ENCODE data around the gene SPINK8.

DNA sequence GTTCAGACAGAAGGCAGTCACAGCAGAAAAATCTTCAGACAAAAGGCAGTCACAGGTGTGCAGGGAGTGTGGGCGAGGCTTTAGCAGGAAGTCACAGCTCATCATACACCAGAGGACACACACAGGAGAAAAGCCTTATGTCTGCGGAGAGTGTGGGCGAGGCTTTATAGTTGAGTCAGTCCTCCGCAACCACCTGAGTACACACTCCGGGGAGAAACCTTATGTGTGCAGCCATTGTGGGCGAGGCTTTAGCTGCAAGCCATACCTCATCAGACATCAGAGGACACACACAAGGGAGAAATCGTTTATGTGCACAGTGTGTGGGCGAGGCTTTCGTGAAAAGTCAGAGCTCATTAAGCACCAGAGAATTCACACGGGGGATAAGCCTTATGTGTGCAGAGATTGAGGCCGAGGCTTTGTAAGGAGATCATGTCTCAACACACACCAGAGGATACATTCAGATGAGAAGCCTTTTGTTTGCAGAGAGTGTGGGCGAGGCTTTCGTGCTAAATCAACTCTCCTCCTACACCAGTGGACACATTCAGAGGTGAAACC, 65.0 kb downstream of the SPINK8 start:
- TF ChIP-seq POLR2A (IDR thresholded peaks at IDR 0.05): no peak
- TF ChIP-seq, protein P1, sequence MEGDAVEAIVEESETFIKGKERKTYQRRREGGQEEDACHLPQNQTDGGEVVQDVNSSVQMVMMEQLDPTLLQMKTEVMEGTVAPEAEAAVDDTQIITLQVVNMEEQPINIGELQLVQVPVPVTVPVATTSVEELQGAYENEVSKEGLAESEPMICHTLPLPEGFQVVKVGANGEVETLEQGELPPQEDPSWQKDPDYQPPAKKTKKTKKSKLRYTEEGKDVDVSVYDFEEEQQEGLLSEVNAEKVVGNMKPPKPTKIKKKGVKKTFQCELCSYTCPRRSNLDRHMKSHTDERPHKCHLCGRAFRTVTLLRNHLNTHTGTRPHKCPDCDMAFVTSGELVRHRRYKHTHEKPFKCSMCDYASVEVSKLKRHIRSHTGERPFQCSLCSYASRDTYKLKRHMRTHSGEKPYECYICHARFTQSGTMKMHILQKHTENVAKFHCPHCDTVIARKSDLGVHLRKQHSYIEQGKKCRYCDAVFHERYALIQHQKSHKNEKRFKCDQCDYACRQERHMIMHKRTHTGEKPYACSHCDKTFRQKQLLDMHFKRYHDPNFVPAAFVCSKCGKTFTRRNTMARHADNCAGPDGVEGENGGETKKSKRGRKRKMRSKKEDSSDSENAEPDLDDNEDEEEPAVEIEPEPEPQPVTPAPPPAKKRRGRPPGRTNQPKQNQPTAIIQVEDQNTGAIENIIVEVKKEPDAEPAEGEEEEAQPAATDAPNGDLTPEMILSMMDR (IDR thresholded peaks at IDR 0.05): no peak
